ENCODE measurements around the gene GATAD2B. TPM values are rescaled to one million over a fixed set of nuclear protein-coding genes. Genes with fewer than 3 reads are reported as not detected.

GATAD2B gene
- polyA plus RNA-seq, 2 of the 4 experiments (the other 2 are of a cell fraction) = 4.9 to 8.2 TPM

DNA sequence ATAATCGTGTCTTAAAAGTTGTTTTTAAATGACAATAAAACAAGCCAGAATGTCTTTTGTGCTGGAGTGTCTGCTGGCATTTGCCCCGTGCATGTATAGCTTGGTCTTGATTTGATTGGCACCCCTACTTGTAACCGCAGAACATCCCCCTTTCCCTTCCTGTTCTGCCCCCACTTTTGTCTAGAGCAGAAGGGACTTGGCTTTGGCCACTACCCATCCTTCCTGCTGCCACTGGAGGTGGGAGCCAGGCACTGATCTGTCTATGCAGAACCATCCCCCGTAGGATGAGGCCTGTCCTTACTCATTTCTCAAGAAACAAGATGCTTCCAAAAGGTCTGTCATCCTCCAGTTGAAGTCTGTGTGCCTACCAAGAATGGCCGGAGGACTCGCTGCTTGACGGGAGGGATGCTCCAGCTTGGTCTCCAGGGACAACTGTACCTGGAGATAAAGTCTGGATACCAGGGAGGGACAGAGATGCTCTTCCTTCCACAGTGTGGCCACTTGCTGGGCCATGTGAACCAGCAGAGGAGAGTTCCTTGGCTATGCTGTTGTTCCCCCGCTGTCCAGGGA, 148.7 kb downstream of the GATAD2B start:
- TF ChIP-seq SMC3 (IDR thresholded peaks at IDR 0.05) (no peak), HEYL (CRISPR knock-in tag; IDR thresholded peaks at IDR 0.05) (no peak), EHMT2 (IDR thresholded peaks at IDR 0.05; ENCODE audit: low read depth) (no peak), ELK1 (IDR thresholded peaks at IDR 0.05; ENCODE audit: low read depth, low read length) (no peak), USF2 (IDR thresholded peaks at IDR 0.05) (no peak), CEBPB (IDR thresholded peaks at IDR 0.05) (no peak), FOSL2 (IDR thresholded peaks at IDR 0.05) (no peak), FOSL2 (CRISPR knock-in tag; IDR thresholded peaks at IDR 0.05) (no peak), JUN (IDR thresholded peaks at IDR 0.05) (no peak), ZC3H11A (IDR thresholded peaks at IDR 0.05) (no peak), E2F6 (IDR thresholded peaks at IDR 0.05; ENCODE audit: borderline replicate concordance, low read depth) (no peak), NFE2L2 (conservative IDR thresholded peaks at IDR 0.05; ENCODE audit: low read length) (no peak), CBX8 (IDR thresholded peaks at IDR 0.05) (no peak), MAFK (IDR thresholded peaks at IDR 0.05; ENCODE audit: partially characterized antibody) (no peak), MYC (IDR thresholded peaks at IDR 0.05; ENCODE audit: borderline replicate concordance, low read length) (no peak), ZFP36 (IDR thresholded peaks at IDR 0.05; ENCODE audit: borderline replicate concordance, partially characterized antibody) (no peak), POLR2AphosphoS2 (conservative IDR thresholded peaks at IDR 0.05; ENCODE audit: low read length) (no peak)
- TF ChIP-seq, protein P1, sequence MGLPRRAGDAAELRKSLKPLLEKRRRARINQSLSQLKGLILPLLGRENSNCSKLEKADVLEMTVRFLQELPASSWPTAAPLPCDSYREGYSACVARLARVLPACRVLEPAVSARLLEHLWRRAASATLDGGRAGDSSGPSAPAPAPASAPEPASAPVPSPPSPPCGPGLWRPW (IDR thresholded peaks at IDR 0.05) = no peak
- TF ChIP-seq, protein P2, sequence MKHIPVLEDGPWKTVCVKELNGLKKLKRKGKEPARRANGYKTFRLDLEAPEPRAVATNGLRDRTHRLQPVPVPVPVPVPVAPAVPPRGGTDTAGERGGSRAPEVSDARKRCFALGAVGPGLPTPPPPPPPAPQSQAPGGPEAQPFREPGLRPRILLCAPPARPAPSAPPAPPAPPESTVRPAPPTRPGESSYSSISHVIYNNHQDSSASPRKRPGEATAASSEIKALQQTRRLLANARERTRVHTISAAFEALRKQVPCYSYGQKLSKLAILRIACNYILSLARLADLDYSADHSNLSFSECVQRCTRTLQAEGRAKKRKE (CRISPR knock-in tag; IDR thresholded peaks at IDR 0.05; ENCODE audit: low read depth) = no peak
- TF ChIP-seq, protein P3, sequence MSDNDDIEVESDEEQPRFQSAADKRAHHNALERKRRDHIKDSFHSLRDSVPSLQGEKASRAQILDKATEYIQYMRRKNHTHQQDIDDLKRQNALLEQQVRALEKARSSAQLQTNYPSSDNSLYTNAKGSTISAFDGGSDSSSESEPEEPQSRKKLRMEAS (IDR thresholded peaks at IDR 0.05) = no peak
- WGBS (ENCODE audit: missing lambda C conversion rate) = 81% methylated on average over 6 of the region's 8 CpGs
- H3K4me1 ChIP-seq = peaks cover 5% of the 10 kb centered on the region; the same call in 1 of the 3 replicates
- H3K4me2 ChIP-seq = no peak overlapping the region
- DNase-seq (ENCODE audit: low read depth in 1 of 2, low spot score in 1 of 2) (no peak), ATAC-seq (no peak), FAIRE-seq (no peak)
- no peak overlapping the region for H3K27ac ChIP-seq
- ChIA-PET CTCF (interaction anchor here (0.6 to 11.0 kb wide), 9 partner anchors 8 to 421 kb away, joined by 3 to 92 read pairs (median 9); partner anchors contain the start of gene NPR1), POLR2A (no interaction called here)
- H3K9me3 ChIP-seq = no peaks in the 10 kb centered on the region
- no peak overlapping the region for H3K4me3 ChIP-seq

DNA sequence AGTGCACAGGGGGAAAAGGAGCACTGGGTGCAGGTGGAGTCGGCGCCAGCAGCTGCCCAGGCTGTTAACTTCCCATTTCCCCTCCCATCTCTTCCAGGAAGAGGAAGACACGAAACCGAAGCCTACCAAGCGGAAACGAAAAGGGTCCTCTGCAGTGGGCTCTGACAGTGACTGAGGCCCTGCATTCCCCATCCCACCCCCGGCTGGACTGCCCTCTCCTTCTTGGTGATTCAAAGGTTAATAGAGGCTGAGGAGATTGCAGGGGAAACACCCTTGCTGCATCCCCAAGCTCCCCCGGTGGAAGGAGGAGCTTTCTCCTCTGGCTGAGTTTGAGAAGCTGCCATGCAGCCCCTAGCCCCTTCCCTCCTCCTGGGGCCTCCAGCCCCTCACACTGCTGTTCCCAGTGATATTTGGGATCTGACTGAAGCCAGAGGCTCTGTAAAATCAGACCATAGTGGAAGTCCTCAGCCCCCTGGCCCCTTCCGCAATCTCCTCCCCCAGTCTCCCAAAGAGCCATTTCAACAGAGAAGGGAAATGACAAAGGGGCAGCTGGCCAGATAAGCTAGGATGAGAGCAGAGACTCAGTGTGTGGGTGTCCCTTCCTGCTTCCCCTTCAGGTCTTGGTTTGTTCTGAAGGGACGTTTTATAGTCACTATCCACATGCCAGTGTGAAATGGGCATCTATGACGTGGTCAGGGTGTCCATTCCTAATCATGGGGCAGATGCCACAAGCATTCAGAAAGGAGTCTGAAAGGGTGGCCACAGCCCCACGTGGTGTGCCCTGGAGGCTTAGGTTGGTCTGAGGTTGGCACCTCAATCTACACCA, 149.5 kb downstream of the GATAD2B start:
- Histone ChIP-seq H3K4me2 (no peak overlapping the region), H3K4me1 (peaks cover 5% of the 10 kb centered on the region; the same call in 1 of the 3 replicates), H3K27ac (no peak overlapping the region), H3K9me3 (no peaks in the 10 kb centered on the region), H3K4me3 (no peak overlapping the region)
- FAIRE-seq (no peak), DNase-seq (ENCODE audit: low read depth in 1 of 2, low spot score in 1 of 2) (no peak), ATAC-seq (no peak)
- 84% methylated on average over 11 of the region's 12 CpGs for WGBS (ENCODE audit: missing lambda C conversion rate)
- ChIA-PET POLR2A (no interaction called here), CTCF (interaction anchor here (0.7 to 11.0 kb wide), 21 partner anchors 8 to 1188 kb away, joined by 3 to 92 read pairs (median 5); partner anchors contain the start of genes DENND4B, NPR1 and PYGO2)
- TF ChIP-seq RCOR1 (IDR thresholded peaks at IDR 0.05; ENCODE audit: low read depth, low read length) (no peak), MAZ (IDR thresholded peaks at IDR 0.05; ENCODE audit: borderline replicate concordance, low read depth, low read length) (no peak), ESRRA (IDR thresholded peaks at IDR 0.05; ENCODE audit: borderline replicate concordance, low read length) (no peak), SMC3 (IDR thresholded peaks at IDR 0.05) (no peak), CHD2 (IDR thresholded peaks at IDR 0.05; ENCODE audit: low read length, partially characterized antibody) (no peak), JUNB (IDR thresholded peaks at IDR 0.05) (no peak)
- TF ChIP-seq, protein P4, sequence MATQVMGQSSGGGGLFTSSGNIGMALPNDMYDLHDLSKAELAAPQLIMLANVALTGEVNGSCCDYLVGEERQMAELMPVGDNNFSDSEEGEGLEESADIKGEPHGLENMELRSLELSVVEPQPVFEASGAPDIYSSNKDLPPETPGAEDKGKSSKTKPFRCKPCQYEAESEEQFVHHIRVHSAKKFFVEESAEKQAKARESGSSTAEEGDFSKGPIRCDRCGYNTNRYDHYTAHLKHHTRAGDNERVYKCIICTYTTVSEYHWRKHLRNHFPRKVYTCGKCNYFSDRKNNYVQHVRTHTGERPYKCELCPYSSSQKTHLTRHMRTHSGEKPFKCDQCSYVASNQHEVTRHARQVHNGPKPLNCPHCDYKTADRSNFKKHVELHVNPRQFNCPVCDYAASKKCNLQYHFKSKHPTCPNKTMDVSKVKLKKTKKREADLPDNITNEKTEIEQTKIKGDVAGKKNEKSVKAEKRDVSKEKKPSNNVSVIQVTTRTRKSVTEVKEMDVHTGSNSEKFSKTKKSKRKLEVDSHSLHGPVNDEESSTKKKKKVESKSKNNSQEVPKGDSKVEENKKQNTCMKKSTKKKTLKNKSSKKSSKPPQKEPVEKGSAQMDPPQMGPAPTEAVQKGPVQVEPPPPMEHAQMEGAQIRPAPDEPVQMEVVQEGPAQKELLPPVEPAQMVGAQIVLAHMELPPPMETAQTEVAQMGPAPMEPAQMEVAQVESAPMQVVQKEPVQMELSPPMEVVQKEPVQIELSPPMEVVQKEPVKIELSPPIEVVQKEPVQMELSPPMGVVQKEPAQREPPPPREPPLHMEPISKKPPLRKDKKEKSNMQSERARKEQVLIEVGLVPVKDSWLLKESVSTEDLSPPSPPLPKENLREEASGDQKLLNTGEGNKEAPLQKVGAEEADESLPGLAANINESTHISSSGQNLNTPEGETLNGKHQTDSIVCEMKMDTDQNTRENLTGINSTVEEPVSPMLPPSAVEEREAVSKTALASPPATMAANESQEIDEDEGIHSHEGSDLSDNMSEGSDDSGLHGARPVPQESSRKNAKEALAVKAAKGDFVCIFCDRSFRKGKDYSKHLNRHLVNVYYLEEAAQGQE (IDR thresholded peaks at IDR 0.05) = no peak
- TF ChIP-seq, protein P2 (CRISPR knock-in tag; IDR thresholded peaks at IDR 0.05; ENCODE audit: low read depth) = no peak
- TF ChIP-seq, protein P1 (IDR thresholded peaks at IDR 0.05) = no peak
- TF ChIP-seq, protein P3 (IDR thresholded peaks at IDR 0.05) = no peak
